OCI-LY1 (cell line): ENCODE measurements around the gene C21orf91.

Experiments
- H2AFZ ChIP-seq: fragments of 200-600 bp; sonication (generic), shearing (Covaris generic); 2 replicates; pipeline ENCODE4 v1.6.0; 2014; ENCODE audit warnings: antibody characterized with exemption, mild to moderate bottlenecking, low read length
- H3F3A ChIP-seq: fragments of 200-600 bp; sonication (generic), shearing (Covaris generic); 2 replicates; pipeline ENCODE4 v1.6.0; 2014; ENCODE audit warnings: mild to moderate bottlenecking, antibody characterized with exemption, low read length, moderate library complexity; ENCODE audit not compliant: insufficient read depth
- H3K27ac ChIP-seq: fragments of 200-600 bp; sonication (generic); 2 replicates; pipeline ENCODE4 v1.5.1; 2014; ENCODE audit warnings: low read length, mixed run types, mild to moderate bottlenecking, low read depth; ENCODE audit not compliant: poor library complexity, severe bottlenecking
- H3K27me3 ChIP-seq: fragments of 200-600 bp; sonication (generic); 2 replicates; pipeline ENCODE4 v1.6.0; 2014; ENCODE audit warnings: antibody characterized with exemption, mild to moderate bottlenecking, low read length, moderate library complexity; ENCODE audit not compliant: insufficient read depth
- H3K36me3 ChIP-seq: fragments of 200-600 bp; sonication (generic); 2 replicates; pipeline ENCODE4 v1.6.1; 2014; ENCODE audit warnings: mild to moderate bottlenecking, antibody characterized with exemption, low read length, moderate library complexity, mixed read lengths; ENCODE audit not compliant: insufficient read depth
- H3K4me1 ChIP-seq: fragments of 200-600 bp; sonication (generic); 2 replicates; pipeline ENCODE4 v1.5.1; 2014; ENCODE audit warnings: mild to moderate bottlenecking, low read length, moderate library complexity; ENCODE audit not compliant: insufficient read depth, severe bottlenecking
- H3K4me2 ChIP-seq: fragments of 200-600 bp; sonication (generic), shearing (Covaris generic); 2 replicates; pipeline ENCODE4 v1.6.1; 2014; ENCODE audit warnings: low read length
- H3K4me3 ChIP-seq: fragments of 200-600 bp; sonication (generic); 2 replicates; pipeline ENCODE4 v1.5.1; 2014; ENCODE audit warnings: low read length, low read depth, mild to moderate bottlenecking, mixed read lengths; ENCODE audit not compliant: poor library complexity, severe bottlenecking
- H3K79me2 ChIP-seq: fragments of 200-600 bp; shearing (Covaris generic); 2 replicates; pipeline ENCODE4 v1.6.1; 2016; ENCODE audit warnings: mixed run types, low read length, mixed read lengths; ENCODE audit not compliant: insufficient read depth
- H3K9ac ChIP-seq: fragments of 200-600 bp; sonication (generic), shearing (Covaris generic); 2 replicates; pipeline ENCODE4 v1.6.1; 2014; ENCODE audit warnings: mild to moderate bottlenecking, low read length, mixed read lengths
- H3K9me2 ChIP-seq: fragments of 200-600 bp; sonication (generic), shearing (Covaris generic); 2 replicates; pipeline ENCODE4 v1.6.1; 2014; ENCODE audit warnings: low read depth, mild to moderate bottlenecking, low read length, mixed read lengths
- H3K9me3 ChIP-seq: fragments of 200-600 bp; shearing (Covaris generic); 2 replicates; pipeline ENCODE4 v1.6.1; 2014; ENCODE audit warnings: low read length, mixed read lengths
- H4K20me1 ChIP-seq: fragments of 200-600 bp; sonication (generic), shearing (Covaris generic); 2 replicates; pipeline ENCODE4 v1.6.0; 2016; ENCODE audit warnings: mild to moderate bottlenecking, low read length; ENCODE audit not compliant: insufficient read depth
- CTCF ChIP-seq: fragments of 200-600 bp; sonication (generic), shearing (Covaris generic); IDR thresholded peaks from 2 replicates; pipeline ENCODE4 v1.5.1; 2017; ENCODE audit warnings: mild to moderate bottlenecking, antibody characterized with exemption, low read length, moderate library complexity, mixed read lengths
- EZH2 ChIP-seq: fragments of 200-600 bp; sonication (generic), shearing (Covaris generic); IDR thresholded peaks from 2 replicates; pipeline ENCODE4 v1.8.0; 2017; ENCODE audit warnings: borderline replicate concordance, mixed run types, mild to moderate bottlenecking, antibody characterized with exemption, low read length, moderate library complexity, mixed read lengths

C21orf91 gene

DNA sequence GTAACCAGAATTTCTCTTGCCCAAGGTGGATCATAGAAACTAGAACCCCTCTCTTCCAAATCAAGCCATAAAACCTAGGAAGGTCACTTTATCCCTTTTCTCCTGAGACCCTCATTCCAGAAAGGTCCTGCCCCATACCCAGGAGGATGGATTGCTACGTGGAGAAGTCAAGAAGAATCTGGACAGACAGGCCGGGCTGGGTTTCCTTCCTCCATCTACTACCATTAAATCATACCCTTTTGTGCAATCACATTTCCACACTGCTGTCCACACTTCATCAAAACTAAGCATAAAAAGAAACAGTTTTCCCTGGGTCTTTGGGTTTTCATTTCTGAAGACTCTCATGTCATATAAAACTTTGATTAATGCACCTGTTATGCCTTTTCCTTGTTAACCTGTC lies 65.4 kb downstream of the C21orf91 start:
- Histone ChIP-seq H3K27me3 (no peaks in the 10 kb centered on the region), H3K79me2 (no peaks in the 10 kb centered on the region), H3K4me2 (no peak overlapping the region), H3K36me3 (no peaks in the 10 kb centered on the region), H4K20me1 (no peaks in the 10 kb centered on the region), H3K4me1 (no peaks in the 10 kb centered on the region), H3K4me3 (no peak overlapping the region), H3K27ac (no peak overlapping the region), H3F3A (no peaks in the 10 kb centered on the region), H3K9me3 (no peaks in the 10 kb centered on the region), H3K9me2 (no peaks in the 10 kb centered on the region), H2AFZ (no peak overlapping the region), H3K9ac (no peak overlapping the region)
- TF ChIP-seq EZH2 (no peak), CTCF (no peak)

GRCh38 chr21:17752171-17752570 lies 67.0 kb downstream of the C21orf91 start:
- Histone ChIP-seq H3K9me3 (no peaks in the 10 kb centered on the region), H3K9ac (no peak overlapping the region), H4K20me1 (no peaks in the 10 kb centered on the region), H3K36me3 (no peaks in the 10 kb centered on the region), H3K79me2 (no peaks in the 10 kb centered on the region), H3K4me1 (no peaks in the 10 kb centered on the region), H3K4me3 (no peak overlapping the region), H3K27me3 (no peaks in the 10 kb centered on the region), H3K4me2 (no peak overlapping the region), H3K27ac (no peak overlapping the region), H3F3A (no peaks in the 10 kb centered on the region), H2AFZ (no peak overlapping the region), H3K9me2 (no peaks in the 10 kb centered on the region)
- TF ChIP-seq CTCF, result no peak
- TF ChIP-seq EZH2, result no peak

DNA sequence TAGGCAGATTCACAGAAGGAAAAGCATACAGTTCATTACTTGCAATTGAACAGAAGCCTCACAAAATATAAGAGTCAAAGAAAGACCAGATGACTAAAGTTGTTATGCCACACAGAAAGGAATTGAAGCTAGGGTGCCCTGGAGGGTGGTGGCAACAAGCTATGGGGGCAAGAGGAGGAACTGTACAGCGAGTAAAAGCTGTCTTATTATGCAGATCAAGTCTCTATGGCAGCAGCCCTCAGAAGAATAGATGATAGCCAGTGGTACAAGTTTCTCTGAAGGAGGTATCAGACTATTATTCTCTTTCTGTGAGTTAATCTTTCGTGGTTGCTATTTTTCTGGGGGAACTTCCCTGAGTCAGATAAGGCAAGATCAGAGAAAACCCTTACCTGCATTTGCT lies 72.2 kb downstream of the C21orf91 start:
- H3K9me2 ChIP-seq, result no peaks in the 10 kb centered on the region
- no peaks in the 10 kb centered on the region for H3K36me3 ChIP-seq
- H3K79me2 ChIP-seq, result no peaks in the 10 kb centered on the region
- TF ChIP-seq EZH2 (no peak), CTCF (no peak)
- H3F3A ChIP-seq, result no peaks in the 10 kb centered on the region
- H2AFZ ChIP-seq, result no peak overlapping the region
- no peak overlapping the region for H3K27ac ChIP-seq
- no peaks in the 10 kb centered on the region for H4K20me1 ChIP-seq
- no peaks in the 10 kb centered on the region for H3K27me3 ChIP-seq
- H3K9me3 ChIP-seq, result no peaks in the 10 kb centered on the region
- H3K4me2 ChIP-seq, result no peak overlapping the region
- H3K4me3 ChIP-seq, result no peak overlapping the region
- H3K4me1 ChIP-seq, result no peaks in the 10 kb centered on the region
- no peak overlapping the region for H3K9ac ChIP-seq
